Measurements from ENCODE around the gene PNN. TPM values are rescaled to one million over a fixed set of nuclear protein-coding genes. Genes with fewer than 3 reads are reported as not detected.
"Not testable (repeated sequence)": the region's sequence is repeated elsewhere in the genome, so short reads cannot be mapped to it uniquely, and the experiment has no call there.

PNN gene
- total RNA-seq, 1 experiment from 2014 or later: 56.1 TPM

- no peaks in the 10 kb centered on the region for H3K4me1 ChIP-seq (ENCODE audit: low read length)
- H3K4me2 ChIP-seq (ENCODE audit: low read depth, low read length, poor library complexity, severe bottlenecking): no peak overlapping the region
- no peak overlapping the region for H3K4me3 ChIP-seq (ENCODE audit: low read length)
- no peaks in the 10 kb centered on the region for H3K9me2 ChIP-seq (replicated peaks; ENCODE audit: insufficient read depth, low read length)
- no peak overlapping the region for H3K9ac ChIP-seq (ENCODE audit: low read length)
- no peaks in the 10 kb centered on the region for H3K36me3 ChIP-seq (ENCODE audit: insufficient read depth, low read length)
- H3K79me2 ChIP-seq (ENCODE audit: low read length): no peaks in the 10 kb centered on the region
- H2AFZ ChIP-seq (ENCODE audit: low read length): no peak overlapping the region
- H4K20me1 ChIP-seq (ENCODE audit: insufficient read depth, low read depth, low read length): no peaks in the 10 kb centered on the region
- H3K27ac ChIP-seq (ENCODE audit: low read length): no peak overlapping the region
- no peak for DNase-seq
- no peaks in the 10 kb centered on the region for H3K27me3 ChIP-seq (ENCODE audit: low read length)
- no peaks in the 10 kb centered on the region for H3K9me3 ChIP-seq (ENCODE audit: low read length)
Measured at GRCh38 chr14:39212034-39212433, 37.0 kb downstream of the PNN start.

- DNase-seq: no peak
- Histone ChIP-seq H3K79me2 (ENCODE audit: low read length) (no peaks in the 10 kb centered on the region), H3K9me3 (ENCODE audit: low read length) (no peaks in the 10 kb centered on the region), H3K4me3 (ENCODE audit: low read length) (no peak overlapping the region), H3K9me2 (replicated peaks; ENCODE audit: insufficient read depth, low read length) (no peaks in the 10 kb centered on the region), H3K36me3 (ENCODE audit: insufficient read depth, low read length) (no peaks in the 10 kb centered on the region), H3K4me2 (ENCODE audit: low read depth, low read length, poor library complexity, severe bottlenecking) (no peak overlapping the region), H3K27ac (ENCODE audit: low read length) (no peak overlapping the region), H3K9ac (ENCODE audit: low read length) (no peak overlapping the region), H3K27me3 (ENCODE audit: low read length) (no peaks in the 10 kb centered on the region), H2AFZ (ENCODE audit: low read length) (no peak overlapping the region), H3K4me1 (ENCODE audit: low read length) (no peaks in the 10 kb centered on the region), H4K20me1 (ENCODE audit: insufficient read depth, low read depth, low read length) (no peaks in the 10 kb centered on the region)
Measured at GRCh38 chr14:39212693-39213092, 37.6 kb downstream of the PNN start.

GRCh38 chr14:39217214-39217879 lies 42.3 kb downstream of the PNN start:
- H3K27me3 ChIP-seq (ENCODE audit: low read length): no peaks in the 10 kb centered on the region
- H3K4me1 ChIP-seq (ENCODE audit: low read length): peaks cover 6% of the 10 kb centered on the region
- H3K9me2 ChIP-seq (replicated peaks; ENCODE audit: insufficient read depth, low read length): no peaks in the 10 kb centered on the region
- no peak overlapping the region for H3K27ac ChIP-seq (ENCODE audit: low read length)
- no peaks in the 10 kb centered on the region for H4K20me1 ChIP-seq (ENCODE audit: insufficient read depth, low read depth, low read length)
- no peak for DNase-seq
- no peak overlapping the region for H3K9ac ChIP-seq (ENCODE audit: low read length)
- H3K79me2 ChIP-seq (ENCODE audit: low read length): no peaks in the 10 kb centered on the region
- H2AFZ ChIP-seq (ENCODE audit: low read length): no peak overlapping the region
- no peaks in the 10 kb centered on the region for H3K36me3 ChIP-seq (ENCODE audit: insufficient read depth, low read length)
- no peak overlapping the region for H3K4me3 ChIP-seq (ENCODE audit: low read length)
- H3K9me3 ChIP-seq (ENCODE audit: low read length): no peaks in the 10 kb centered on the region
- H3K4me2 ChIP-seq (ENCODE audit: low read depth, low read length, poor library complexity, severe bottlenecking): no peak overlapping the region

GRCh38 chr14:39218171-39218769 lies 43.2 kb downstream of the PNN start:
- DNase-seq: no peak

GRCh38 chr14:39219075-39219499 lies 44.0 kb downstream of the PNN start:
- Histone ChIP-seq H3K4me2 (ENCODE audit: low read depth, low read length, poor library complexity, severe bottlenecking) (no peak overlapping the region), H2AFZ (ENCODE audit: low read length) (peak overlapping the region; percentile 25; the same call in 1 of the 2 replicates), H3K9me3 (ENCODE audit: low read length) (no peaks in the 10 kb centered on the region), H4K20me1 (ENCODE audit: insufficient read depth, low read depth, low read length) (no peaks in the 10 kb centered on the region), H3K4me3 (ENCODE audit: low read length) (no peak overlapping the region), H3K27me3 (ENCODE audit: low read length) (no peaks in the 10 kb centered on the region), H3K4me1 (ENCODE audit: low read length) (peaks cover 6% of the 10 kb centered on the region), H3K79me2 (ENCODE audit: low read length) (no peaks in the 10 kb centered on the region), H3K36me3 (ENCODE audit: insufficient read depth, low read length) (no peaks in the 10 kb centered on the region), H3K27ac (ENCODE audit: low read length) (no peak overlapping the region), H3K9ac (ENCODE audit: low read length) (no peak overlapping the region), H3K9me2 (replicated peaks; ENCODE audit: insufficient read depth, low read length) (no peaks in the 10 kb centered on the region)
- DNase-seq: no peak

More at GRCh38 chr14:39218171-39218769, 43.2 kb downstream of the PNN start:
- Histone ChIP-seq H3K36me3 (ENCODE audit: insufficient read depth, low read length) (no peaks in the 10 kb centered on the region), H3K79me2 (ENCODE audit: low read length) (no peaks in the 10 kb centered on the region), H3K9ac (ENCODE audit: low read length) (no peak overlapping the region), H3K4me3 (ENCODE audit: low read length) (no peak overlapping the region), H2AFZ (ENCODE audit: low read length) (no peak overlapping the region), H3K27me3 (ENCODE audit: low read length) (no peaks in the 10 kb centered on the region), H3K9me3 (ENCODE audit: low read length) (no peaks in the 10 kb centered on the region), H3K27ac (ENCODE audit: low read length) (no peak overlapping the region), H3K9me2 (replicated peaks; ENCODE audit: insufficient read depth, low read length) (no peaks in the 10 kb centered on the region), H4K20me1 (ENCODE audit: insufficient read depth, low read depth, low read length) (no peaks in the 10 kb centered on the region), H3K4me1 (ENCODE audit: low read length) (peaks cover 6% of the 10 kb centered on the region), H3K4me2 (ENCODE audit: low read depth, low read length, poor library complexity, severe bottlenecking) (no peak overlapping the region)

- not testable (repeated sequence) for H3K36me3 ChIP-seq (ENCODE audit: insufficient read depth, low read length); H3K79me2 ChIP-seq (ENCODE audit: low read length); H4K20me1 ChIP-seq (ENCODE audit: insufficient read depth, low read depth, low read length); H3K9ac ChIP-seq (ENCODE audit: low read length); H2AFZ ChIP-seq (ENCODE audit: low read length); H3K4me1 ChIP-seq (ENCODE audit: low read length); H3K9me2 ChIP-seq (replicated peaks; ENCODE audit: insufficient read depth, low read length); H3K27me3 ChIP-seq (ENCODE audit: low read length); H3K9me3 ChIP-seq (ENCODE audit: low read length); H3K4me2 ChIP-seq (ENCODE audit: low read depth, low read length, poor library complexity, severe bottlenecking); DNase-seq; H3K4me3 ChIP-seq (ENCODE audit: low read length); H3K27ac ChIP-seq (ENCODE audit: low read length)
Measured at GRCh38 chr14:39220473-39220872, 45.4 kb downstream of the PNN start.

GRCh38 chr14:39228044-39228443 lies 53.0 kb downstream of the PNN start:
- Histone ChIP-seq H3K79me2 (ENCODE audit: low read length) (no peaks in the 10 kb centered on the region), H3K9me2 (replicated peaks; ENCODE audit: insufficient read depth, low read length) (no peaks in the 10 kb centered on the region), H3K4me1 (ENCODE audit: low read length) (peaks cover 11% of the 10 kb centered on the region), H3K27ac (ENCODE audit: low read length) (no peak overlapping the region), H2AFZ (ENCODE audit: low read length) (no peak overlapping the region), H3K4me2 (ENCODE audit: low read depth, low read length, poor library complexity, severe bottlenecking) (no peak overlapping the region), H3K9me3 (ENCODE audit: low read length) (no peaks in the 10 kb centered on the region), H3K9ac (ENCODE audit: low read length) (no peak overlapping the region), H3K36me3 (ENCODE audit: insufficient read depth, low read length) (no peaks in the 10 kb centered on the region), H3K27me3 (ENCODE audit: low read length) (no peaks in the 10 kb centered on the region), H3K4me3 (ENCODE audit: low read length) (no peak overlapping the region), H4K20me1 (ENCODE audit: insufficient read depth, low read depth, low read length) (no peaks in the 10 kb centered on the region)
- no peak for DNase-seq

GRCh38 chr14:39228509-39229221 lies 53.6 kb downstream of the PNN start:
- H3K79me2 ChIP-seq (ENCODE audit: low read length): no peaks in the 10 kb centered on the region
- no peak overlapping the region for H3K4me2 ChIP-seq (ENCODE audit: low read depth, low read length, poor library complexity, severe bottlenecking)
- no peaks in the 10 kb centered on the region for H3K9me3 ChIP-seq (ENCODE audit: low read length)
- no peaks in the 10 kb centered on the region for H4K20me1 ChIP-seq (ENCODE audit: insufficient read depth, low read depth, low read length)
- H2AFZ ChIP-seq (ENCODE audit: low read length): 0 out of 2 replicates have a peak overlapping the region, but pooled peaks have one; percentile 2
- no peaks in the 10 kb centered on the region for H3K36me3 ChIP-seq (ENCODE audit: insufficient read depth, low read length)
- H3K27ac ChIP-seq (ENCODE audit: low read length): no peak overlapping the region
- no peaks in the 10 kb centered on the region for H3K27me3 ChIP-seq (ENCODE audit: low read length)
- DNase-seq: no peak
- H3K4me3 ChIP-seq (ENCODE audit: low read length): no peak overlapping the region
- no peak overlapping the region for H3K9ac ChIP-seq (ENCODE audit: low read length)
- H3K4me1 ChIP-seq (ENCODE audit: low read length): peaks cover 11% of the 10 kb centered on the region
- H3K9me2 ChIP-seq (replicated peaks; ENCODE audit: insufficient read depth, low read length): no peaks in the 10 kb centered on the region
